A673 (cell line): Measurements from ENCODE around the gene LRP1. TPM values are rescaled to one million over a fixed set of nuclear protein-coding genes. Genes with fewer than 3 reads are reported as not detected.
A peak's percentile ranks its signal among the peaks of the same experiment; 100 is the strongest.

Source experiments
- BruUV-seq: library from RNA; stranded (reverse); fragments of 400-500 nt; replicated peaks from 2 replicates; lab custom pipeline; 2021; lab: Mats Ljungman, UMichigan
- CTCF ChIA-PET: fragments of 300-600 bp; sonication (Branson Sonifier 250); formaldehyde crosslinking; loops from one replicate; lab custom pipeline; 2022; ENCODE audit warnings: antibody characterized with exemption; lab: Charles Lee
- POLR2A ChIA-PET: fragments of 300-600 bp; sonication (Branson Sonifier 250); formaldehyde crosslinking; loops from one replicate; lab custom pipeline; 2022; ENCODE audit warnings: antibody characterized with exemption; ENCODE audit not compliant: low non-redundant PET; lab: Charles Lee
- DNase-seq: peaks from one replicate; pipeline ENCODE4 v3.0.0-alpha.2; 2015; ENCODE audit warnings: low spot score
- H3K27ac ChIP-seq: fragments of 200-600 bp; sonication (generic); 2 replicates; pipeline ENCODE4 v1.5.1; 2016; ENCODE audit warnings: mixed run types, low read depth, mild to moderate bottlenecking, mixed read lengths, antibody characterized with exemption, low read length; ENCODE audit not compliant: poor library complexity, severe bottlenecking
- H3K27me3 ChIP-seq: fragments of 200-600 bp; sonication (generic); replicated peaks from 2 replicates; pipeline ENCODE4 v1.6.1; 2017; ENCODE audit warnings: mixed run types, low read depth, mild to moderate bottlenecking, mixed read lengths, antibody characterized with exemption, low read length; ENCODE audit not compliant: insufficient read depth, poor library complexity
- H3K36me3 ChIP-seq: fragments of 200-600 bp; sonication (generic); 2 replicates; pipeline ENCODE4 v1.6.1; 2016; ENCODE audit warnings: mixed run types, mild to moderate bottlenecking, mixed read lengths, antibody characterized with exemption, low read length; ENCODE audit not compliant: insufficient read depth, poor library complexity, severe bottlenecking
- H3K4me1 ChIP-seq: fragments of 200-600 bp; sonication (generic); 2 replicates; pipeline ENCODE4 v1.6.1; 2017; ENCODE audit warnings: mixed run types, mild to moderate bottlenecking, mixed read lengths, antibody characterized with exemption, low read length; ENCODE audit not compliant: insufficient read depth, poor library complexity, severe bottlenecking
- H3K4me3 ChIP-seq: fragments of 200-600 bp; sonication (generic); 2 replicates; pipeline ENCODE4 v1.5.1; 2016; ENCODE audit warnings: low read depth, mixed run types, mild to moderate bottlenecking, mixed read lengths, low read length; ENCODE audit not compliant: poor library complexity, severe bottlenecking
- H3K9me3 ChIP-seq: fragments of 200-600 bp; sonication (generic); 2 replicates; pipeline ENCODE4 v1.6.1; 2016; ENCODE audit warnings: mixed run types, low read depth, mild to moderate bottlenecking, mixed read lengths, antibody characterized with exemption, low read length; ENCODE audit not compliant: poor library complexity, severe bottlenecking
- EZH2 ChIP-seq: fragments of 200-600 bp; sonication (generic); IDR thresholded peaks from 2 replicates; pipeline ENCODE4 v1.6.1; 2017; ENCODE audit warnings: borderline replicate concordance, low read depth, mild to moderate bottlenecking, mixed read lengths, antibody characterized with exemption, low read length; ENCODE audit not compliant: poor library complexity, severe bottlenecking
- intact Hi-C: fragments of 100-400 bp; cut with micrococcal nuclease; formaldehyde crosslinking; loops from one replicate; pipeline ENCODE4 v1.10.0; 2022; ENCODE audit not compliant: unreplicated experiment
- total RNA-seq: library from RNA; stranded (reverse); gene quantifications from 2 replicates; pipeline ENCODE4 v1.2.3, GENCODE V29; 2021
- TF ChIP-seq, protein P1 (sequence below): fragments of 300-800, 200-600 bp; sonication (generic); conservative IDR thresholded peaks from 2 replicates; pipeline ENCODE4 v1.5.1; 2017; ENCODE audit warnings: low read depth, mild to moderate bottlenecking, antibody characterized with exemption, low read length, moderate library complexity, mixed read lengths

LRP1 gene
- total RNA-seq, 1 experiment from 2014 or later, result 31.0 TPM

GRCh38 chr12:57112492-57113294 is 15.6 kb upstream of the LRP1 start:
- intact Hi-C loops, result loop anchor here (1.0 to 5.0 kb wide), 5 partner anchors 43 to 600 kb away; no protein-coding TSS in a partner anchor
- H3K27ac ChIP-seq, result no peak overlapping the region
- H3K9me3 ChIP-seq, result no peaks in the 10 kb centered on the region
- H3K27me3 ChIP-seq, result no peaks in the 10 kb centered on the region
- no TSS peak for BruUV-seq
- H3K4me3 ChIP-seq, result peak overlapping the region; percentile 51
- CTCF ChIA-PET, result interaction anchor here (0.5 to 3.5 kb wide), 17 partner anchors 8 to 130 kb away, joined by 3 to 87 read pairs (median 9); partner anchors contain the start of genes LRP1, NAB2 and ZBTB39
- POLR2A ChIA-PET, result interaction anchor here (0.9 kb wide), 1 partner anchor 43 kb away, joined by 4 read pairs; no protein-coding TSS in a partner anchor
- DNase-seq, result no peak
- peaks cover 22% of the 10 kb centered on the region for H3K4me1 ChIP-seq
- TF ChIP-seq, protein P1, sequence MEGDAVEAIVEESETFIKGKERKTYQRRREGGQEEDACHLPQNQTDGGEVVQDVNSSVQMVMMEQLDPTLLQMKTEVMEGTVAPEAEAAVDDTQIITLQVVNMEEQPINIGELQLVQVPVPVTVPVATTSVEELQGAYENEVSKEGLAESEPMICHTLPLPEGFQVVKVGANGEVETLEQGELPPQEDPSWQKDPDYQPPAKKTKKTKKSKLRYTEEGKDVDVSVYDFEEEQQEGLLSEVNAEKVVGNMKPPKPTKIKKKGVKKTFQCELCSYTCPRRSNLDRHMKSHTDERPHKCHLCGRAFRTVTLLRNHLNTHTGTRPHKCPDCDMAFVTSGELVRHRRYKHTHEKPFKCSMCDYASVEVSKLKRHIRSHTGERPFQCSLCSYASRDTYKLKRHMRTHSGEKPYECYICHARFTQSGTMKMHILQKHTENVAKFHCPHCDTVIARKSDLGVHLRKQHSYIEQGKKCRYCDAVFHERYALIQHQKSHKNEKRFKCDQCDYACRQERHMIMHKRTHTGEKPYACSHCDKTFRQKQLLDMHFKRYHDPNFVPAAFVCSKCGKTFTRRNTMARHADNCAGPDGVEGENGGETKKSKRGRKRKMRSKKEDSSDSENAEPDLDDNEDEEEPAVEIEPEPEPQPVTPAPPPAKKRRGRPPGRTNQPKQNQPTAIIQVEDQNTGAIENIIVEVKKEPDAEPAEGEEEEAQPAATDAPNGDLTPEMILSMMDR, result peak; percentile 93
- TF ChIP-seq EZH2, result no peak
- H3K36me3 ChIP-seq, result no peaks in the 10 kb centered on the region

DNA sequence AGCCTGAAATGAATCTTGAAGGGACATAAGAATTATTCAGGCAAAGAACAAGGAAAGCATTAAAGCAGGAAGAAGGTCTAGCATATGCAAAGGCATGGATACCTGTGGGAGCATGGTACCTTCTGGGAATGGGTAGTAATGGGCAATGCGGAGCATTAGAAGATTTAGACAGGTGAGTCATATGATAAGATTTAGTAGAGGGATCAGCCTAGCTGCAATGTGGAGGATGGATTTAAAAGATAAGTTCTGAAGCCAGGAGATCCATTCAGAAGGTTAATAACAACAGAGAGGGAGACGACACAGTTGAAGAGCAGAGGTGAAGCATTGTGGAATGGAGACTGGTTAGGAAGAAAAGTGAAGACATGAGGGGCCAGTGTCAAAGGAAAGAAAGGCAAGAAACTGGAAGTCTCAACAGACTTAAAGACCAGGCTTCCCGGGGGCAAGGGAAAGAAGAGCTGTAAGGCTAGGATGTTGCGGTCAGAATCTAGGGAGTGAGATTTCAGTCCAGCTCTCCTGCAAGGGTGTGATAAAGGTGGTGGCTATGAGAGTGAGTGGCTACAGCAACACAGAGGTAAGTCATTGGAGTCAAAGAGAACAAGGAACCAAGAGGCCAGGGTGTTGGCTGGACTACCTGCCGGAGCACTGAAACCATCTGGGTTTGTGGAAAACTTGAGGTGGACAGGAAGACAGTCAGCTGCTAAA is 11.6 kb upstream of the LRP1 start:
- no peak overlapping the region for H3K4me3 ChIP-seq
- ChIA-PET CTCF (no interaction called here), POLR2A (no interaction called here)
- no TSS peak for BruUV-seq
- H3K36me3 ChIP-seq, result no peaks in the 10 kb centered on the region
- TF ChIP-seq EZH2, result no peak
- peaks cover 8% of the 10 kb centered on the region for H3K4me1 ChIP-seq
- no peaks in the 10 kb centered on the region for H3K27me3 ChIP-seq
- H3K9me3 ChIP-seq, result no peaks in the 10 kb centered on the region
- DNase-seq, result no peak
- no peak overlapping the region for H3K27ac ChIP-seq
- intact Hi-C loops, result no loop called here

- no peaks in the 10 kb centered on the region for H3K36me3 ChIP-seq
- intact Hi-C loops, result no loop called here
- no peaks in the 10 kb centered on the region for H3K9me3 ChIP-seq
- CTCF ChIA-PET, result interaction anchor here (0.6 kb wide), 1 partner anchor 143 kb away, joined by 7 read pairs; no protein-coding TSS in a partner anchor
- no TSS peak for BruUV-seq
- no peak overlapping the region for H3K4me3 ChIP-seq
- DNase-seq, result no peak
- no peak for TF ChIP-seq EZH2
- TF ChIP-seq, protein P1, result no peak
- H3K27ac ChIP-seq, result no peak overlapping the region
- POLR2A ChIA-PET, result no interaction called here
- no peaks in the 10 kb centered on the region for H3K27me3 ChIP-seq
- H3K4me1 ChIP-seq, result no peaks in the 10 kb centered on the region
These were observed 9.5 kb upstream of the LRP1 start for GRCh38 chr12:57118711-57119271.
